HepG2 (cell line): ENCODE results near the gene NAIF1. TPM values are rescaled to one million over a fixed set of nuclear protein-coding genes. Genes with fewer than 3 reads are reported as not detected.

Experiments used
- GTF3A ChIP-seq: sonication (generic); formaldehyde crosslinking; conservative IDR thresholded peaks from 2 replicates; pipeline ENCODE4 v1.4.0; 2020; ENCODE audit warnings: mild to moderate bottlenecking, missing genetic modification reagents
- HNF1B ChIP-seq: sonication (generic); formaldehyde crosslinking; IDR thresholded peaks from 2 replicates; pipeline ENCODE4 v1.5.1; 2020; ENCODE audit warnings: mild to moderate bottlenecking, moderate library complexity, missing genetic modification reagents
- HNRNPLL ChIP-seq: fragments of 200-400 bp; formaldehyde crosslinking; IDR thresholded peaks from 2 replicates; pipeline ENCODE4 v1.6.1; 2017; ENCODE audit warnings: mild to moderate bottlenecking, low read depth, low read length; ENCODE audit not compliant: poor library complexity, severe bottlenecking
- IKZF4 ChIP-seq: sonication (generic); formaldehyde crosslinking; IDR thresholded peaks from 2 replicates; pipeline ENCODE4 v1.5.1; 2020; ENCODE audit warnings: borderline replicate concordance, mild to moderate bottlenecking, low read depth, missing genetic modification reagents; ENCODE audit errors: not compliant biosample characterization
- MAZ ChIP-seq, 2 experiments: sonication (generic) in 1 of 2; formaldehyde crosslinking in 1 of 2; IDR thresholded peaks; 2 replicates each; pipeline versions ENCODE4 v1.5.0 to v1.6.1; 2012 to 2020; ENCODE audit warnings: low read depth in 2 of 2, mild to moderate bottlenecking in 2 of 2, borderline replicate concordance in 1 of 2, improper control_type of control experiment in 1 of 2, low read length in 1 of 2, missing genetic modification reagents in 1 of 2, moderate library complexity in 1 of 2
- MXI1 ChIP-seq: IDR thresholded peaks from 3 replicates; pipeline ENCODE4 v1.6.1; 2012; ENCODE audit warnings: low read depth, low read length, inconsistent platforms, borderline replicate concordance
- NR2F1 ChIP-seq, 2 experiments: fragments of 450-650 bp in 1 of 2; formaldehyde crosslinking in 1 of 2; IDR thresholded peaks; 2 replicates each; pipeline versions ENCODE4 v1.5.0 to v1.6.1; 2016 to 2020; ENCODE audit warnings: mild to moderate bottlenecking in 1 of 2, missing compliant biosample characterization in 1 of 2, missing genetic modification reagents in 1 of 2, moderate library complexity in 1 of 2
- POLR2G ChIP-seq: fragments of 200-400 bp; formaldehyde crosslinking; IDR thresholded peaks from 2 replicates; pipeline ENCODE4 v1.6.1; 2018; ENCODE audit warnings: mild to moderate bottlenecking, low read depth, low read length, moderate library complexity
- PPARG ChIP-seq: conservative IDR thresholded peaks from 2 replicates; pipeline ENCODE4 v1.6.1; 2016; ENCODE audit warnings: missing biosample characterization, missing genetic modification reagents
- RAD21 ChIP-seq: fragments of 450-650 bp; formaldehyde crosslinking; IDR thresholded peaks from 2 replicates; pipeline ENCODE4 v1.5.0; 2020; ENCODE audit warnings: mild to moderate bottlenecking
- SMC3 ChIP-seq: IDR thresholded peaks from 2 replicates; pipeline ENCODE4 v1.6.1; 2011; ENCODE audit warnings: low read length, improper control_type of control experiment
- SP140L ChIP-seq: sonication (generic); formaldehyde crosslinking; IDR thresholded peaks from 2 replicates; pipeline ENCODE4 v1.4.0; 2020; ENCODE audit warnings: missing genetic modification reagents, borderline replicate concordance
- STAG1 ChIP-seq: sonication (generic); formaldehyde crosslinking; IDR thresholded peaks from 2 replicates; pipeline ENCODE4 v1.4.0; 2020; ENCODE audit warnings: missing genetic modification reagents
- TBX2 ChIP-seq: sonication (generic); formaldehyde crosslinking; IDR thresholded peaks from 2 replicates; pipeline ENCODE4 v1.5.0; 2020; ENCODE audit warnings: missing genetic modification reagents, mild to moderate bottlenecking, borderline replicate concordance
- TEAD3 ChIP-seq: optimal IDR thresholded peaks from 2 replicates; pipeline ENCODE3; 2016; ENCODE audit warnings: borderline replicate concordance
- ZBTB25 ChIP-seq: IDR thresholded peaks from 2 replicates; pipeline ENCODE4 v1.6.1; 2018; ENCODE audit warnings: missing genetic modification reagents
- ZBTB43 ChIP-seq: sonication (generic); formaldehyde crosslinking; conservative IDR thresholded peaks from 2 replicates; pipeline ENCODE4 v1.4.0; 2020; ENCODE audit warnings: missing genetic modification reagents
- ZNF160 ChIP-seq: sonication (generic); formaldehyde crosslinking; IDR thresholded peaks from 2 replicates; pipeline ENCODE4 v1.8.0; 2022; ENCODE audit warnings: mild to moderate bottlenecking, inconsistent platforms, missing genetic modification reagents
- ZNF331 ChIP-seq: sonication (generic); formaldehyde crosslinking; IDR thresholded peaks from 2 replicates; pipeline ENCODE4 v1.4.0; 2020; ENCODE audit warnings: missing genetic modification reagents
- ZNF350 ChIP-seq: sonication (generic); formaldehyde crosslinking; IDR thresholded peaks from 2 replicates; pipeline ENCODE4 v1.4.0; 2020; ENCODE audit warnings: mild to moderate bottlenecking, low read depth, missing genetic modification reagents, borderline replicate concordance
- ZNF557 ChIP-seq: sonication (generic); formaldehyde crosslinking; IDR thresholded peaks from 2 replicates; pipeline ENCODE4 v1.4.0; 2020; ENCODE audit warnings: missing genetic modification reagents
- ZNF564 ChIP-seq: sonication (generic); formaldehyde crosslinking; IDR thresholded peaks from 2 replicates; pipeline ENCODE4 v1.8.1; 2023; ENCODE audit warnings: mild to moderate bottlenecking, missing genetic modification reagents
- ZNF639 ChIP-seq: conservative IDR thresholded peaks from 2 replicates; pipeline ENCODE4 v1.6.1; 2018; ENCODE audit warnings: missing genetic modification reagents
- ZUFSP ChIP-seq: sonication (generic); formaldehyde crosslinking; IDR thresholded peaks from 2 replicates; pipeline ENCODE4 v1.9.0; 2021; ENCODE audit warnings: missing genetic modification reagents, mild to moderate bottlenecking, borderline replicate concordance
- polyA plus RNA-seq, 8 experiments: library from polyadenylated mRNA; depleted of rRNA in 3 of 8; stranded (reverse) in 7 of 8; unstranded in 1 of 8; fragments of >200 nt; fragmentation: Illumina TruSeq in 4 of 8; extraction: Trizol in 4 of 8; gene quantifications; 2 replicates each; pipeline versions ENCODE4 v1.2.1 to v1.2.3, GENCODE V29; 2011 to 2016; ENCODE audit warnings: low read depth in 4 of 8, missing spikeins in 1 of 8, mixed read lengths in 1 of 8; ENCODE audit not compliant: insufficient read depth in 1 of 8
- total RNA-seq, 5 experiments: library from RNA; depleted of rRNA; stranded (reverse); fragments of >200 nt; fragmentation: Illumina TruSeq; extraction: Trizol; gene quantifications; 2 replicates each; pipeline ENCODE4 v1.2.3, GENCODE V29; 2016; ENCODE audit warnings: low read depth in 1 of 5

Gene NAIF1
- total and polyA plus RNA-seq, 2 of the 13 experiments (the other 11 are each of a cell fraction or from before 2014, with no cell fraction given): 6.0 to 6.9 TPM

- TF ChIP-seq SP140L (CRISPR knock-in tag) (no peak), ZNF331 (CRISPR knock-in tag) (no peak), TBX2 (CRISPR knock-in tag) (no peak), GTF3A (no peak), PPARG (CRISPR knock-in tag) (no peak), TEAD3 (CRISPR knock-in tag) (no peak), ZNF639 (no peak), SMC3 (no peak), ZBTB25 (CRISPR knock-in tag) (no peak), MAZ (IDR thresholded peaks at IDR 0.05; ENCODE audit: borderline replicate concordance, low read depth, low read length) (no peak), MAZ (CRISPR knock-in tag; IDR thresholded peaks at IDR 0.05; ENCODE audit: low read depth) (no peak), ZNF350 (CRISPR knock-in tag) (no peak), ZNF160 (CRISPR knock-in tag) (no peak), HNRNPLL (no peak), NR2F1 (CRISPR knock-in tag; IDR thresholded peaks at IDR 0.05) (no peak), RAD21 (peak; percentile 39; the same call in 1 of the 2 replicates), ZUFSP (no peak), HNF1B (CRISPR knock-in tag) (no peak), ZNF557 (CRISPR knock-in tag) (no peak), POLR2G (0 out of 2 replicates have a peak, but pooled peaks have one; percentile 12), STAG1 (CRISPR knock-in tag) (peak; percentile 29; the same call in 1 of the 2 replicates), IKZF4 (CRISPR knock-in tag) (no peak), ZNF564 (CRISPR knock-in tag) (no peak), ZBTB43 (CRISPR knock-in tag) (no peak), MXI1 (no peak)
Measured at GRCh38 chr9:128103589-128103962, 36.5 kb upstream of the NAIF1 start (continued).
